Common myeloid progenitor, CD34-positive (primary cell): ENCODE measurements around the gene NCAPG2.

Experiments
- CTCF ChIA-PET: fragments of 350-600 bp; sonication (Branson Sonifier 250); formaldehyde crosslinking; loops from one replicate; lab custom pipeline; 2021; ENCODE audit warnings: antibody characterized with exemption; lab: Charles Lee
- POLR2A ChIA-PET: fragments of 350-600 bp; sonication (Branson Sonifier 250); formaldehyde crosslinking; loops from one replicate; lab custom pipeline; 2021; ENCODE audit warnings: antibody characterized with exemption; lab: Charles Lee
- DNase-seq, 3 donors: peaks; one replicate each; pipeline versions ENCODE4 v3.0.0 to v3.0.0-alpha.2; 2013
- H3K27ac ChIP-seq, 2 experiments: 1 replicate in 1 of 2; 2 replicates in 1 of 2; pipeline ENCODE4 v1.7.0; 2013; ENCODE audit warnings: inconsistent platforms in 2 of 2, low read length in 2 of 2, mild to moderate bottlenecking in 2 of 2, low read depth in 1 of 2, moderate library complexity in 1 of 2; ENCODE audit not compliant: severe bottlenecking in 2 of 2, insufficient read depth in 1 of 2, poor library complexity in 1 of 2
- H3K27me3 ChIP-seq, 5 experiments: replicated peaks in 2 of 5; 1 replicate in 3 of 5; 2 replicates in 2 of 5; pipeline versions ENCODE4 v1.6.1 to v1.7.0; 2013; ENCODE audit warnings: low read length in 4 of 5, mild to moderate bottlenecking in 2 of 5, moderate library complexity in 2 of 5, inconsistent platforms in 1 of 5; ENCODE audit not compliant: insufficient read depth in 5 of 5, control insufficient read depth in 4 of 5
- H3K36me3 ChIP-seq, 4 experiments: 1 replicate in 2 of 4; 2 replicates in 2 of 4; pipeline versions ENCODE4 v1.6.1 to v1.7.0; 2013; ENCODE audit warnings: low read length in 3 of 4, control low read depth in 1 of 4, mild to moderate bottlenecking in 1 of 4; ENCODE audit not compliant: control insufficient read depth in 4 of 4, insufficient read depth in 4 of 4
- H3K4me1 ChIP-seq, 4 experiments: 1 replicate in 3 of 4; 2 replicates in 1 of 4; pipeline versions ENCODE4 v1.6.1 to v1.7.1; 2013; ENCODE audit warnings: low read length in 3 of 4, mild to moderate bottlenecking in 3 of 4, control low read depth in 1 of 4, inconsistent platforms in 1 of 4, moderate library complexity in 1 of 4; ENCODE audit not compliant: control insufficient read depth in 4 of 4, insufficient read depth in 4 of 4; ENCODE audit errors: control extremely low read depth in 1 of 4
- H3K4me3 ChIP-seq, 7 experiments: 1 replicate in 4 of 7; 2 replicates in 3 of 7; pipeline versions ENCODE4 v1.5.1 to v1.7.0; 2013; ENCODE audit warnings: mild to moderate bottlenecking in 7 of 7, low read length in 6 of 7, moderate library complexity in 6 of 7, inconsistent platforms in 2 of 7, low read depth in 2 of 7, control low read depth in 1 of 7; ENCODE audit not compliant: insufficient read depth in 4 of 7, control insufficient read depth in 1 of 7; ENCODE audit errors: extremely low read depth in 1 of 7
- H3K9me3 ChIP-seq, 5 experiments: 1 replicate in 4 of 5; 2 replicates in 1 of 5; pipeline versions ENCODE4 v1.6.1 to v1.7.1; 2013; ENCODE audit warnings: low read length in 4 of 5, mild to moderate bottlenecking in 2 of 5, inconsistent platforms in 1 of 5, low read depth in 1 of 5, moderate library complexity in 1 of 5; ENCODE audit not compliant: control insufficient read depth in 4 of 5, insufficient read depth in 2 of 5; ENCODE audit errors: control extremely low read depth in 1 of 5
- WGBS: methylation state at CpG from one replicate; pipeline ENCODE4 v1.1.5; 2013; ENCODE audit not compliant: insufficient coverage; 5-methylcytosine and 5-hydroxymethylcytosine counted together

NCAPG2 gene

GRCh38 chr7:158606129-158606528 lies 98.5 kb downstream of the NCAPG2 start:
- Histone ChIP-seq H3K36me3 (peaks cover 0 to 17% (median 4%) of the 10 kb centered on the region in 4 experiments), H3K4me1 (peaks cover 0 to 13% (median 4%) of the 10 kb centered on the region in 4 experiments), H3K4me3 (no peak overlapping the region), H3K27ac (no peak overlapping the region), H3K27me3 (no peaks in the 10 kb centered on the region), H3K9me3 (no peaks in the 10 kb centered on the region)
- ChIA-PET POLR2A (no interaction called here), CTCF (no interaction called here)
- WGBS, result 97% methylated on average over 4 of the region's 4 CpGs
- no peak for DNase-seq

- no peak for DNase-seq
- peaks cover 0 to 7% (median under 1%) of the 10 kb centered on the region in 4 experiments for H3K4me1 ChIP-seq
- no peaks in the 10 kb centered on the region for H3K27me3 ChIP-seq
- H3K36me3 ChIP-seq, result peaks cover 0 to 10% (median 2%) of the 10 kb centered on the region in 4 experiments
- WGBS, result 81% methylated on average over 19 of the region's 23 CpGs
- no peak overlapping the region for H3K4me3 ChIP-seq
- ChIA-PET CTCF (no interaction called here), POLR2A (no interaction called here)
- H3K9me3 ChIP-seq, result no peaks in the 10 kb centered on the region
- no peak overlapping the region for H3K27ac ChIP-seq
Observed at GRCh38 chr7:158603773-158604755, 100.5 kb downstream of the NCAPG2 start.

- Histone ChIP-seq H3K27me3 (no peaks in the 10 kb centered on the region), H3K4me1 (peaks cover 0 to 7% (median 0%) of the 10 kb centered on the region in 4 experiments), H3K27ac (no peak overlapping the region), H3K9me3 (no peaks in the 10 kb centered on the region), H3K4me3 (no peak overlapping the region), H3K36me3 (peaks cover 0 to 10% (median 2%) of the 10 kb centered on the region in 4 experiments)
- WGBS, result 95% methylated on average over 17 of the region's 22 CpGs
- DNase-seq, result no peak
- POLR2A ChIA-PET, result no interaction called here
- CTCF ChIA-PET, result no interaction called here
Observed at GRCh38 chr7:158602905-158603772, 101.5 kb downstream of the NCAPG2 start.

- ChIA-PET POLR2A (no interaction called here), CTCF (no interaction called here)
- H3K27me3 ChIP-seq, result no peaks in the 10 kb centered on the region
- peaks cover 0 to 7% (median 0%) of the 10 kb centered on the region in 4 experiments for H3K4me1 ChIP-seq
- H3K9me3 ChIP-seq, result no peaks in the 10 kb centered on the region
- H3K36me3 ChIP-seq, result peaks cover 0 to 4% (median under 1%) of the 10 kb centered on the region in 4 experiments
- H3K27ac ChIP-seq, result no peak overlapping the region
- WGBS, result 92% methylated on average over 6 of the region's 7 CpGs
- no peak for DNase-seq
- H3K4me3 ChIP-seq, result no peak overlapping the region
Observed at GRCh38 chr7:158602041-158602440, 102.6 kb downstream of the NCAPG2 start.

GRCh38 chr7:158601090-158601489 lies 103.5 kb downstream of the NCAPG2 start:
- Histone ChIP-seq H3K9me3 (no peaks in the 10 kb centered on the region), H3K27me3 (no peaks in the 10 kb centered on the region), H3K36me3 (peaks cover 0 to 3% (median under 1%) of the 10 kb centered on the region in 4 experiments), H3K27ac (no peak overlapping the region), H3K4me3 (no peak overlapping the region), H3K4me1 (peaks cover 0 to 7% (median 0%) of the 10 kb centered on the region in 4 experiments)
- DNase-seq, result no peak
- WGBS, result no CpG with 5 or more reads among the region's 1 CpG
- POLR2A ChIA-PET, result no interaction called here
- CTCF ChIA-PET, result no interaction called here

- no peak for DNase-seq
- no peaks in the 10 kb centered on the region for H3K4me1 ChIP-seq
- H3K9me3 ChIP-seq, result peaks cover 2 to 18% (median 6%) of the 10 kb centered on the region in 5 experiments
- CTCF ChIA-PET, result no interaction called here
- H3K4me3 ChIP-seq, result no peak overlapping the region
- H3K36me3 ChIP-seq, result no peaks in the 10 kb centered on the region
- POLR2A ChIA-PET, result no interaction called here
- H3K27me3 ChIP-seq, result peaks cover 0 to 9% (median 0%) of the 10 kb centered on the region in 5 experiments
- no peak overlapping the region for H3K27ac ChIP-seq
- 80% methylated on average over 4 of the region's 4 CpGs for WGBS
Observed at GRCh38 chr7:158596745-158597144, 107.9 kb downstream of the NCAPG2 start.
